ENCODE measurements around the gene M1AP.
A peak's percentile ranks its signal among the peaks of the same experiment; 100 is the strongest.

M1AP gene, protein sequence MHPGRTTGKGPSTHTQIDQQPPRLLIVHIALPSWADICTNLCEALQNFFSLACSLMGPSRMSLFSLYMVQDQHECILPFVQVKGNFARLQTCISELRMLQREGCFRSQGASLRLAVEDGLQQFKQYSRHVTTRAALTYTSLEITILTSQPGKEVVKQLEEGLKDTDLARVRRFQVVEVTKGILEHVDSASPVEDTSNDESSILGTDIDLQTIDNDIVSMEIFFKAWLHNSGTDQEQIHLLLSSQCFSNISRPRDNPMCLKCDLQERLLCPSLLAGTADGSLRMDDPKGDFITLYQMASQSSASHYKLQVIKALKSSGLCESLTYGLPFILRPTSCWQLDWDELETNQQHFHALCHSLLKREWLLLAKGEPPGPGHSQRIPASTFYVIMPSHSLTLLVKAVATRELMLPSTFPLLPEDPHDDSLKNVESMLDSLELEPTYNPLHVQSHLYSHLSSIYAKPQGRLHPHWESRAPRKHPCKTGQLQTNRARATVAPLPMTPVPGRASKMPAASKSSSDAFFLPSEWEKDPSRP

DNA sequence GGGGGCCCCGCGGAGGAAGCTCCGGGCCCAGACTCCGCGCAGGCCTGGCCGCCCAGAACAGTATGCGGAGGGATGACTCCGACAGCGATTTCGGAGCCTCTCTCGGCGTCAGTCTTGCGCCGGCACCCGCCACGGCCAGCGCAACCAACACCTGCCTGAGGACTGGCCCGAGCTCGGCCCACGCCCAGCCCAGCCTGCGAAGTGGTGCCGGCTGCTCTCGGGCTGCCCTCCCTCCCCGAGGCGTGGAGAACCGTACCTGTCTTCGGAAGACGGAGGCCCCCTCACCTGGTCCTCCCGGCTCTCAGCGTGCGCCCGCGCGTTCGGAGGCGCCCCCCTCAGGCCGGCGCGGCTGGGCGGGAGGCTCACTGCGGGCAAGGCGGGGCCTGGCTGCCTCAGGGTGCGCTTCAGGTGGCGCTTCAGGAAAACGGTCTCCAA, at the start of gene M1AP:
TSS of gene M1AP (minus strand) at position 322 of the 435 bp plus-strand sequence. CDS start 8,055 bp downstream, outside the sequence.
- no peak for DNase-seq

GRCh38 chr2:74696829-74697228, 48.7 kb upstream of the M1AP start:
- DNase-seq = no peak

DNA sequence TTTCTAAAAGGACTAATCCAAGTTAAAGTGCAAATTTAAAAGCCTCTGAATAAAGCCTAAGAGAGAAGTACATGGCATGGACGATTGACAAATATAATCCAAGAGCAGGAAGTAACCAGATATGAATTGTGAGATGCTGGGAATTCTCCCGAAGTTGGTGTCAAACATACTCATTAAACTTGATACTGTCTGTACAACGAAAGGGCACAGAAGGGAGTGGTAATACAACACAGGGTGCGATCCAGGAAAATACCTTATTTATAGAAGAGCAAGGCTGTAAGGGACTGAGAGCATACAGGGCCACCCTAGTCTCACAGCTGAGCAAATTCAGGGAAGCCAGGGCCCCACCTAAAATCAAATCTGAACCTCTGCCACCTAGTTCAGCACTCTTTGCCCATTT, 47.5 kb upstream of the M1AP start:
- DNase-seq = no peak

DNA sequence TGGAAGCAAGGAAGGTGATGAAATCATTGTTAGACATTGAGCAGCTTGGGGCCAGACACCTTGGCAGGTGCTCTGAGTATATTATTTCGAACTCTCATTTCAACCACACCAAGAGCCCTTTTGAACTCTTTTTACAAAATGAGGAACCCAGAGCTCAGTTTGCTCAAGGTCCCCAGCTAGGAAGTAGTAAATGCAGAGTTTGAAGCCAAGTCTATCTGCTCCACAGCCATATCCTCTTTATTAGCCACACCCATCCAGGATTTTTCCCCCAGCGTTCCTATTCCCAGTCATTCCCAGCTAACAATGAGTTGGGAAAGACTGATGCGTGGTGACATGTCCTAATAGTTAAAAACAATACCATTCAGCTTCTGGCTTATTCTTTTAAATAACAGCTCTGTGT, 46.2 kb upstream of the M1AP start:
- DNase-seq = no peak

- no peak for DNase-seq
Measured at GRCh38 chr2:74693668-74694067, 45.5 kb upstream of the M1AP start.

GRCh38 chr2:74693213-74693612, 45.1 kb upstream of the M1AP start:
- no peak for DNase-seq

GRCh38 chr2:74691929-74692328, 43.8 kb upstream of the M1AP start:
- DNase-seq = no peak

GRCh38 chr2:74690571-74690970, 42.4 kb upstream of the M1AP start:
- DNase-seq = peak; percentile 48

DNA sequence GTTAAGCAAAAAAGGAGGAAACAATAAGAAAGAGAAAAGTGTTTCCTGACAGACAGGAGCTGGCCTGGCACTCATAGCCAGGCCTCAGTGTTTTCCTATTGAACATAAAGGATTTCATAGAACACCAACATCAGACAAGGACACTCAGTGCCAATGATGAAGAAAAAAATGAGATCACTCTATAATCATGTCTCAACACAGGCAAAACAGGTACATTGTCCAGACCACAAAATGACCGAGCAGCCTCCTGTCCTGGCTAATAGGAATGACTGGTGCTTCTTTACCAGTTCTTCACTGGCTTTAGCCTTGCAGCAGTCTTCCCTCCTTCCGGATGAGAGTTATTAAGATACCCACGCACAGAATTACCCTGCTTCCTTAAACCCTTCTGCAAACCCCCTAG, 41.5 kb upstream of the M1AP start:
- DNase-seq = no peak

- DNase-seq = no peak
Measured at GRCh38 chr2:74688881-74689280, 40.8 kb upstream of the M1AP start.

DNA sequence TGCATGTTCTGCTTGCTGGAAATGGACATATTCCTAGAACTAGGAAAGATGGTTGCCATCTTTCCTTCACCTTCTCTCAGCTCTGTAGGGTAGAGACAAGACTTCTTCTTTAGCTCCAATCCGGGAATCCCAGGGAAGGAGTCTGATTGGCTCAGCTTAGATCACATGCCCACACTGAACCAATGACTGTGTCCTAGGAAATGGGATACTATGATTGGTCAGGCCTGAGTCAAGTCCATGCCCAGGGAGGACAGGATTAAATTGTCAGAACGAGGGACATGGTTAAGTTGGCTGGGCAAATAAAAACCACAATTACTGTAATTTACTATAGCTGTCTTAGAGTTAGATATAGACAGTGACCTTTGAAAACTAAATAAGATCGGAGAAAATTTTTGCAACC, 37.3 kb upstream of the M1AP start:
- no peak for DNase-seq

- DNase-seq = no peak
Measured at GRCh38 chr2:74682501-74682900, 34.4 kb upstream of the M1AP start.

DNA sequence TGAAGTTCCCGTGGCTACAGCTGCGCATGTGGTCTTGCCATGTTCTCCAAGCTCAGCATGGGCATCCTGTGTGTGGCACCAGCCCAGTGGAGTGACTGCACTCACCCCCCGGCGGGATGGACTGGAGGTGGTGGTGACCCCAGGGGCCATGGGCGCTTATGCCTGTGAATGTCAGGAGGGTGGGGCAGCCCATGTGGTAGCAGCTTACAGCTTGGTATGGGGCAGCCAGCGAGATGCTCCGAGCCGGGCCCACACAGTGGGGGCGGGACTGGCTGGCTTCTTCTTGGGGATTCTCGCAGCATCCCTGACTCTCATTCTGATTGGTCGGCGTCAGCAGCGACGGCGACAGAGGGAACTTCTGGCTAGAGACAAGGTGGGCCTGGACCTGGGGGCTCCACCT, 31.5 kb upstream of the M1AP start:
- DNase-seq = no peak

- no peak for DNase-seq
Measured at GRCh38 chr2:74676331-74676730, 28.2 kb upstream of the M1AP start.

DNA sequence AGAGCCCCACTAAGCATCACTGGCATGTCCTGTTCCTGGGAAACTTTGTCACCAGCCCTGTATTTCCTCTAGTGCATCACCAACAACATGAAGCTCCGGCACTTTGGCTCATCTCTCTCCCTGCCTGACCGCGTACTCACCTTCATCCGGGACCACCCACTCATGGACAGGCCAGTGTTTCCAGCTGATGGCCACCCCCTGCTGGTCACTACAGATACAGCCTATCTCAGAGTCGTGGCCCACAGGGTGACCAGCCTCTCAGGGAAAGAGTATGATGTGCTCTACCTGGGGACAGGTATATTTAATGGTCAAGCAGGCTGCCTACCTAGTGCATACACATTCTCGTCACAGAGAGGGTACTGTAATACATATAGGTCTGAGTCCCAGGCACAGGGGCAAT, 27.0 kb upstream of the M1AP start:
- DNase-seq = no peak

DNA sequence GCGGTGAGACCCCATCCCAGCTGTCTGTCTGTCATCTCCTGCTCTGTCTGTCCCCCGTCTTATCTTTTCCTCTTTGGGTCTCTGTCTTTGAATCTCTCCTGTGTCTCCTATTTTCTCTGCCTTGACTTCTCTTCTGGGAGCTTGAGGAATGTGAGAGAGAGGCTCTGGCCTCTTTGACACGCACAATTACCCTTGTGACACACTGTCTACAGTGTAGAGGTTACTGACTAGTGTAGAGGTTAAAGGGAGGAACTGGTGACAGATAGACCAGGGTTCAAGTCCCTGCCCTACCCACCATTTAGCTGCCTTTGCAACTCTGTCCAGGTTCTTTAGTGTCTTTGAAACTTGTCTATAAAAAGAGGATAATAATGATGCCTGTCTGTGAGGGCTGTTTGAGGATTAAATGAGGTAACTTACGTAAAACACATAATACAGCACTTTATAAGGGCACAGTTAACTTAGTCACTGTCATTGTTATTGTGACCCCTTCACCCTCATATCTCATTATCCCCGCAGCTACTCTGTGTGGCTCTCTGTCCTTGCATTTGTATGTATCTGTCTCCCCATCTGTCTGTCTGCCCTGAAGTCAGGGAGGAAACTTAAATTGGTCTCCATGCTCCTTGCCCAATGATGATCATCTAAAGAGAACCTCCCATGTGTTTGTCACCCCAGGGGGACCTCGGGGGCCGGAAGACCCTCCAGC, 25.8 kb upstream of the M1AP start:
- no peak for DNase-seq

- DNase-seq = no peak
Measured at GRCh38 chr2:74671479-74671878, 23.3 kb upstream of the M1AP start.

DNA sequence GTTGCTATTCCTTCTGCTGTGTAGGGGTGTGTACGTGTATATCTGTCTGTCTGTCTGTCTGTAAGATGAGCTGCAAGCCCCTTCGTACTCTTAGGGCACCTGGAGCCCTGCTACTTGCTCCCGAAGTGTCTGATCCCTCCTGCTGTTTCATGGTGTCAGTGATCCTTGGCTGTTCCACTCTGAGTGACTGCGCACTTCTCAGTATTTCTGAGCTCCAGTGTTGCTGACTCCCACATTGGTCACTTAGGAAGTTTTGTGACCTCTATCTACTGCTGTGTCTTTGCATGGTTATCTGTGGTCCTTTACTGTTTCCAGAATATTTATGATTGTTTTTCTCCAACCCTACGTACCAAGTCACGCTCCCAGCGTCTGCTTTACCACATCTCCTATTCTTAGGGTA, 22.1 kb upstream of the M1AP start:
- no peak for DNase-seq

DNA sequence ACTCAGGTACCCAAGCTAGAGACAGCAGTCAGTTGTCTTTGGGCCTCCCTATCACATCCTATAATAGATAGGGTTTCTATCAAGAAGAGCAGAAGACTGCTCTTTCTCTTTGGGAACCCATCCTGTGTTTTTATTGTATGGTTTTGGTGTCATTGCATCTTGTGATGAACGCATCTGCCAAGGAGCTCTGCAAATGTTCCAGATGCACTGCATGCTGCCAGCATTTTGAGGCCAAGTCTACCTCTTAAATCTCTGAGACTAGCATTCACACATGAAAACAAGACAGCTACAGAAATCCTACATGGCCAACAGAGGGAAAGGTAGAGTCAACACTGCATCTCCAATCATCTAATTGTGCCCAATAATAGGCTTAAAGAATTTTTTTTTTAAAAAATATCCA, 20.0 kb upstream of the M1AP start:
- DNase-seq = no peak

GRCh38 chr2:74659462-74659861, 11.3 kb upstream of the M1AP start:
- DNase-seq = no peak

DNA sequence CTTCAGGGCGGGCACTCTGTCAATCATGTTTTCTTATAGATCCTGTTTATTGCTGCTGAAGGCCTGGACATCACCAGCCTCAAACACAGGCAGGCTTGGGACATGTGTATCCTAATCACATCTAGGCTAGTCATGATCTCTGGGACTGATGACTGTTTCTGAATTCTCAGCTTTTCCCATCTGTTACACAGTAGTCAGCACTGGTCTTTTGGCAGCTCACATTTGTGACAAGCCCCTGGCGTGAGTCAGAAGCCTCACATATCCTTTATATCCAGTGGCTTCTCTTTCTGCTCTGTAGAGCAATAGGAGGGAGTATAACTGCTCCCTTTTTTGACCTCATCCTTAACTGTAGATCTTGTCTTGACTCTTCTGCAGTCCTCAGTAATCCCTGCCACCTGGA, 10.4 kb upstream of the M1AP start:
- no peak for DNase-seq

DNA sequence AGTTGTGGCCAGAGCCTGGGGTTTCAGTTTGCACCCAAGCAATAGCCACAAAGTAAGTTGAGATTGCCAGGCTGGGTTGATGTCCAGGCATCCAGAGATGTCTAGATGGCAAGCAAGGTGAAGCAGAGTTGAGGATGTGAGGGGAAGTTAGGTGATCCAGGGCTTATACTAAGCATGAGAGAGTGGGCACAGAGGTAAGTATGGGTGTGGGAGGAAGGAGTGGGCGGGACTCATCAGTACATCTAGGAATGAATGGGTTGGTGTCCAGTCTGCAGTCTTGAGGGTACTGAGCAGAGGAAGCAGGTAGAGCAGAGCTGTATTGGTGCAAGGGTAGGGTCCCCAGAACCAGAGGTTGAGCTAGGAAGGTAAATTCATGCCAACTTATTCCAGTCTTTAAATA, 7.4 kb upstream of the M1AP start:
- DNase-seq = no peak

GRCh38 chr2:74653985-74654882, 6.1 kb upstream of the M1AP start, which contains the start of gene SEMA4F:
TSS of gene SEMA4F (plus strand) at chr2:74654247. CDS start at chr2:74654377, 130 bp downstream.
- DNase-seq = peak; percentile 97
